Liver (tissue), 9 donors: ENCODE results near the gene EGFR. TPM values are rescaled to one million over a fixed set of nuclear protein-coding genes. Genes with fewer than 3 reads are reported as not detected.

ENCODE experiments used
- DNase-seq: peaks from one replicate; pipeline ENCODE4 v3.0.0-alpha.2; 2017; ENCODE audit warnings: low spot score
- H3K27ac ChIP-seq, 2 donors: one replicate each; pipeline ENCODE4 v1.7.0; 2013; ENCODE audit warnings: inconsistent platforms in 2 of 2, low read length in 2 of 2, control low read depth in 1 of 2, low read depth in 1 of 2, mild to moderate bottlenecking in 1 of 2
- H3K27me3 ChIP-seq, 4 donors: one replicate each; pipeline versions ENCODE4 v1.6.1 to v1.7.0; 2013; ENCODE audit warnings: low read length in 3 of 4, inconsistent platforms in 1 of 4, mild to moderate bottlenecking in 1 of 4, moderate library complexity in 1 of 4; ENCODE audit not compliant: control insufficient read depth in 4 of 4, insufficient read depth in 4 of 4
- H3K36me3 ChIP-seq, 4 donors: one replicate each; pipeline versions ENCODE4 v1.6.1 to v1.7.0; 2013; ENCODE audit warnings: low read length in 3 of 4, mild to moderate bottlenecking in 3 of 4, low read depth in 1 of 4, moderate library complexity in 1 of 4; ENCODE audit not compliant: control insufficient read depth in 4 of 4, insufficient read depth in 3 of 4
- H3K4me1 ChIP-seq, 4 donors: one replicate each; pipeline versions ENCODE4 v1.6.1 to v1.7.0; 2013; ENCODE audit warnings: low read length in 3 of 4, mild to moderate bottlenecking in 3 of 4, moderate library complexity in 1 of 4; ENCODE audit not compliant: control insufficient read depth in 4 of 4, insufficient read depth in 4 of 4
- H3K4me3 ChIP-seq, 3 donors: one replicate each; pipeline versions ENCODE4 v1.6.1 to v1.7.0; 2013; ENCODE audit warnings: low read length in 3 of 3, control low read depth in 1 of 3, low read depth in 1 of 3, mild to moderate bottlenecking in 1 of 3
- H3K9ac ChIP-seq, 2 donors: one replicate each; pipeline ENCODE4 v1.7.0; 2013; ENCODE audit warnings: low read length in 2 of 2, mild to moderate bottlenecking in 2 of 2, moderate library complexity in 2 of 2, control low read depth in 1 of 2, low read depth in 1 of 2
- H3K9me3 ChIP-seq, 4 donors: one replicate each; pipeline versions ENCODE4 v1.6.1 to v1.7.0; 2013; ENCODE audit warnings: low read length in 3 of 4; ENCODE audit not compliant: control insufficient read depth in 4 of 4
- CTCF ChIP-seq: fragments of 150-350 bp; IDR thresholded peaks from 2 replicates; pipeline ENCODE4 v1.5.1; 2017; ENCODE audit warnings: improper control_type of control experiment, low read depth, low read length; ENCODE audit not compliant: missing input control
- EGR1 ChIP-seq, 2 donors: IDR thresholded peaks; 2 replicates each; pipeline ENCODE4 v1.6.1; 2016 to 2018; ENCODE audit warnings: antibody characterized with exemption in 2 of 2, low read depth in 2 of 2
- FOXA1 ChIP-seq: IDR thresholded peaks from 2 replicates; pipeline ENCODE4 v1.6.1; 2016; ENCODE audit warnings: antibody characterized with exemption
- FOXA2 ChIP-seq: IDR thresholded peaks from 2 replicates; pipeline ENCODE4 v1.6.1; 2016; ENCODE audit warnings: antibody characterized with exemption
- GABPA ChIP-seq, 2 donors: IDR thresholded peaks in 1 of 2; conservative IDR thresholded peaks in 1 of 2; 2 replicates each; pipeline ENCODE4 v1.6.1; 2016; ENCODE audit warnings: antibody characterized with exemption in 2 of 2, mild to moderate bottlenecking in 1 of 2, moderate library complexity in 1 of 2
- HNF4A ChIP-seq, 2 donors: conservative IDR thresholded peaks; 2 replicates each; pipeline ENCODE4 v1.6.1; 2016; ENCODE audit warnings: antibody characterized with exemption in 2 of 2, mild to moderate bottlenecking in 2 of 2
- HNF4G ChIP-seq: IDR thresholded peaks from 2 replicates; pipeline ENCODE4 v1.6.1; 2016; ENCODE audit warnings: antibody characterized with exemption
- JUND ChIP-seq, 2 donors: IDR thresholded peaks; 2 replicates each; pipeline ENCODE4 v1.6.1; 2016; ENCODE audit warnings: antibody characterized with exemption in 2 of 2
- NR2F2 ChIP-seq: IDR thresholded peaks from 2 replicates; pipeline ENCODE4 v1.6.1; 2016; ENCODE audit warnings: antibody characterized with exemption
- RAD21 ChIP-seq, 2 donors: IDR thresholded peaks; 2 replicates each; pipeline ENCODE4 v1.6.1; 2016; ENCODE audit warnings: antibody characterized with exemption in 2 of 2, mild to moderate bottlenecking in 2 of 2
- REST ChIP-seq: IDR thresholded peaks from 2 replicates; pipeline ENCODE4 v1.6.1; 2016; ENCODE audit warnings: antibody characterized with exemption, mild to moderate bottlenecking
- RXRA ChIP-seq, 2 donors: IDR thresholded peaks; 2 replicates each; pipeline ENCODE4 v1.6.1; 2017 to 2018; ENCODE audit warnings: antibody characterized with exemption in 2 of 2, mild to moderate bottlenecking in 1 of 2
- SP1 ChIP-seq: IDR thresholded peaks from 2 replicates; pipeline ENCODE4 v1.6.1; 2018; ENCODE audit warnings: antibody characterized with exemption, mild to moderate bottlenecking
- TAF1 ChIP-seq: conservative IDR thresholded peaks from 2 replicates; pipeline ENCODE4 v1.6.1; 2016; ENCODE audit warnings: antibody characterized with exemption, mild to moderate bottlenecking
- YY1 ChIP-seq: IDR thresholded peaks from 2 replicates; pipeline ENCODE4 v1.6.1; 2016; ENCODE audit warnings: antibody characterized with exemption, mild to moderate bottlenecking
- ZBTB33 ChIP-seq: IDR thresholded peaks from 2 replicates; pipeline ENCODE4 v1.6.1; 2016; ENCODE audit warnings: antibody characterized with exemption
- WGBS: extraction: QIAGEN DNeasy Blood & Tissue Kit; methylation state at CpG from one replicate; pipeline ENCODE4 v1.1.7; 2013; 5-methylcytosine and 5-hydroxymethylcytosine counted together
- polyA plus RNA-seq, 2 donors: library from polyadenylated mRNA; stranded (reverse) in 1 of 2; unstranded in 1 of 2; fragments of 200-250 nt in 1 of 2; fragments of >200 nt in 1 of 2; fragmentation: Nextera tagmentation in 1 of 2; extraction: Ambion mirVana in 1 of 2; gene quantifications; one replicate each; pipeline versions ENCODE4 v1.2.1 to v1.2.3, GENCODE V29; 2013 to 2015
- total RNA-seq, 2 donors: library from RNA; depleted of rRNA; stranded (reverse); fragments of >200 nt; gene quantifications; one replicate each; pipeline ENCODE4 v1.2.3, GENCODE V29; 2014
- donor health status: healthy.
- donor health status: healthy.
- donor health status: healthy.
- donor health status: healthy.
- donor health status: healthy.

Gene EGFR
- total and polyA plus RNA-seq, 4 donors, result 22.6 to 37.0 (median 27.7) TPM

GRCh38 chr7:55024776-55025175 is 6.0 kb downstream of the EGFR start:
- Histone ChIP-seq H3K27ac (peak overlapping the region; percentile 5 to 21), H3K9me3 (no peaks in the 10 kb centered on the region), H3K4me1 (peaks cover 7 to 43% (median 27%) of the 10 kb centered on the region in 4 donors), H3K27me3 (no peaks in the 10 kb centered on the region), H3K9ac (no peak overlapping the region), H3K36me3 (peaks cover 0 to 4% (median 1%) of the 10 kb centered on the region in 4 donors), H3K4me3 (no peak overlapping the region)
- 89% methylated on average over 2 of the region's 2 CpGs for WGBS
- DNase-seq, result no peak
- no peak for TF ChIP-seq FOXA1
- no peak for TF ChIP-seq FOXA2
- TF ChIP-seq TAF1, result no peak
- TF ChIP-seq NR2F2, result no peak
- no peak for TF ChIP-seq REST
- no peak for TF ChIP-seq CTCF
- TF ChIP-seq YY1, result no peak
- TF ChIP-seq ZBTB33, result no peak
- TF ChIP-seq GABPA (IDR thresholded peaks at IDR 0.05 in 1 of 2, conservative IDR thresholded peaks at IDR 0.05 in 1 of 2), result no peak
- no peak for TF ChIP-seq RXRA (IDR thresholded peaks at IDR 0.05)
- TF ChIP-seq HNF4A (conservative IDR thresholded peaks at IDR 0.05), result no peak
- TF ChIP-seq HNF4G, result no peak
- TF ChIP-seq JUND (IDR thresholded peaks at IDR 0.05), result no peak
- no peak for TF ChIP-seq SP1

- peak overlapping the region in 1 of 2 donors; percentile 26 for H3K27ac ChIP-seq
- no peaks in the 10 kb centered on the region for H3K27me3 ChIP-seq
- H3K9me3 ChIP-seq, result no peaks in the 10 kb centered on the region
- H3K9ac ChIP-seq, result no peak overlapping the region
- WGBS, result 83% methylated on average over 11 of the region's 11 CpGs
- peaks cover 0 to 4% (median 1%) of the 10 kb centered on the region in 4 donors for H3K36me3 ChIP-seq
- peaks cover 9 to 53% (median 39%) of the 10 kb centered on the region in 4 donors for H3K4me1 ChIP-seq
- no peak for DNase-seq
- TF ChIP-seq NR2F2 (no peak), HNF4G (no peak), TAF1 (no peak), EGR1 (IDR thresholded peaks at IDR 0.05; ENCODE audit: low read depth in 2 of 2) (no peak), YY1 (no peak), RAD21 (IDR thresholded peaks at IDR 0.05) (no peak), HNF4A (conservative IDR thresholded peaks at IDR 0.05) (no peak), SP1 (no peak), RXRA (IDR thresholded peaks at IDR 0.05) (no peak), CTCF (no peak), REST (no peak), GABPA (IDR thresholded peaks at IDR 0.05 in 1 of 2, conservative IDR thresholded peaks at IDR 0.05 in 1 of 2) (no peak)
- no peak overlapping the region for H3K4me3 ChIP-seq
These were observed 7.4 kb downstream of the EGFR start for GRCh38 chr7:55026086-55026790.
